DND-41 (cell line): Measurements from ENCODE around the gene TRHDE.

Experiments
- ATAC-seq: fragments of 200-7000 bp; cut with Tn5 transposase; 3 replicates; pipeline ENCODE4 v1.9.1; 2021; ENCODE audit warnings: low read depth; ENCODE audit not compliant: insufficient read depth
- DNase-seq: peaks from one replicate; pipeline ENCODE4 v3.0.0-alpha.2; 2020
- H2AFZ ChIP-seq: 2 replicates; pipeline ENCODE4 v1.6.0; 2012; ENCODE audit warnings: low read depth, low read length
- H3K27ac ChIP-seq: 2 replicates; pipeline ENCODE4 v1.5.1; 2012; ENCODE audit warnings: low read length, inconsistent platforms
- H3K27me3 ChIP-seq: fragments of 200-600 bp; sonication (generic); 2 replicates; pipeline ENCODE4 v1.6.0; 2012; ENCODE audit warnings: low read length, mild to moderate bottlenecking, inconsistent platforms; ENCODE audit not compliant: insufficient read depth, poor library complexity
- H3K36me3 ChIP-seq: 2 replicates; pipeline ENCODE4 v1.5.1; 2012; ENCODE audit warnings: low read length, inconsistent platforms; ENCODE audit not compliant: insufficient read depth
- H3K4me1 ChIP-seq: 2 replicates; pipeline ENCODE4 v1.5.1; 2012; ENCODE audit warnings: mild to moderate bottlenecking, low read length; ENCODE audit not compliant: insufficient read depth
- H3K4me2 ChIP-seq: 2 replicates; pipeline ENCODE4 v1.6.0; 2012; ENCODE audit warnings: mild to moderate bottlenecking, moderate library complexity, low read length, inconsistent platforms; ENCODE audit not compliant: insufficient read depth
- H3K4me3 ChIP-seq, 2 experiments: fragments of 200-600 bp in 1 of 2; shearing (Covaris generic) in 1 of 2; 2 replicates each; pipeline ENCODE4 v1.5.1; 2012 to 2016; ENCODE audit warnings: inconsistent platforms in 2 of 2, low read length in 2 of 2, mild to moderate bottlenecking in 2 of 2, low read depth in 1 of 2, moderate library complexity in 1 of 2
- H3K79me2 ChIP-seq: 2 replicates; pipeline ENCODE4 v1.6.0; 2012; ENCODE audit warnings: low read length, inconsistent platforms; ENCODE audit not compliant: insufficient read depth
- H3K9ac ChIP-seq: 2 replicates; pipeline ENCODE4 v1.6.0; 2012; ENCODE audit warnings: low read depth, mild to moderate bottlenecking, inconsistent platforms, low read length, moderate library complexity
- H3K9me3 ChIP-seq: 2 replicates; pipeline ENCODE4 v1.5.1; 2012; ENCODE audit warnings: low read length, moderate library complexity, mild to moderate bottlenecking, inconsistent platforms; ENCODE audit not compliant: insufficient read depth, severe bottlenecking
- H4K20me1 ChIP-seq: 2 replicates; pipeline ENCODE4 v1.6.0; 2012; ENCODE audit warnings: low read length; ENCODE audit not compliant: insufficient read depth
- EZH2 ChIP-seq: IDR thresholded peaks from 3 replicates; pipeline ENCODE4 v1.6.1; 2012; ENCODE audit warnings: borderline replicate concordance, low read depth, mild to moderate bottlenecking, moderate library complexity, low read length, inconsistent platforms; ENCODE audit not compliant: severe bottlenecking
- TF ChIP-seq, protein P1 (sequence below): IDR thresholded peaks from 2 replicates; pipeline ENCODE4 v1.5.1; 2012; ENCODE audit warnings: borderline replicate concordance, low read length, moderate library complexity, mild to moderate bottlenecking; ENCODE audit not compliant: poor library complexity, severe bottlenecking; ENCODE audit errors: extremely low read depth

TRHDE gene

DNA sequence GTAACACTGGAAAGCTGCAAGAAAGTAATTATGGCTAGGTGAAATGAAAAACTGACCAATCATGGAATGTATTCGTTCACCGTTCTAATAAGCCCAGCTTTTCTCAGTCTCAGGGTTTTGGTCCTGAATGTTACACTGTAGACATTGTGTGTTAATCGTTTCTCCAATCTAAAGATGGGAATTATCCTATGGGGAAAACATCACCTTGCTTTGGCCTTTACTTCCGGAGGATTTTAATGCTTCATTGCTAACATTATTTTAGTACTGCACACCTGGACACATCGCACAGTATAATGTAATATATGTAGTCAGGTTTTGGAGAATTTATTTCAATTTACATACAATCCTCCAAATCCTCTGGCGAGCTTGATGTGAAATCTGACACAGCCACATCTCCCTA, 1.2 kb upstream of the TRHDE start:
- Histone ChIP-seq H3K4me2 (no peak overlapping the region), H3K9ac (no peak overlapping the region), H3K4me3 (no peak overlapping the region)

GRCh38 chr12:72271451-72272090, 599 bp upstream of the TRHDE start:
- no peak for ATAC-seq
- no peaks in the 10 kb centered on the region for H3K36me3 ChIP-seq
- H3K9me3 ChIP-seq = no peaks in the 10 kb centered on the region
- H3K79me2 ChIP-seq = no peaks in the 10 kb centered on the region
- no peak for DNase-seq
- H3K27me3 ChIP-seq = no peaks in the 10 kb centered on the region
- H3K4me1 ChIP-seq = no peaks in the 10 kb centered on the region
- no peak for TF ChIP-seq EZH2
- TF ChIP-seq, protein P1, sequence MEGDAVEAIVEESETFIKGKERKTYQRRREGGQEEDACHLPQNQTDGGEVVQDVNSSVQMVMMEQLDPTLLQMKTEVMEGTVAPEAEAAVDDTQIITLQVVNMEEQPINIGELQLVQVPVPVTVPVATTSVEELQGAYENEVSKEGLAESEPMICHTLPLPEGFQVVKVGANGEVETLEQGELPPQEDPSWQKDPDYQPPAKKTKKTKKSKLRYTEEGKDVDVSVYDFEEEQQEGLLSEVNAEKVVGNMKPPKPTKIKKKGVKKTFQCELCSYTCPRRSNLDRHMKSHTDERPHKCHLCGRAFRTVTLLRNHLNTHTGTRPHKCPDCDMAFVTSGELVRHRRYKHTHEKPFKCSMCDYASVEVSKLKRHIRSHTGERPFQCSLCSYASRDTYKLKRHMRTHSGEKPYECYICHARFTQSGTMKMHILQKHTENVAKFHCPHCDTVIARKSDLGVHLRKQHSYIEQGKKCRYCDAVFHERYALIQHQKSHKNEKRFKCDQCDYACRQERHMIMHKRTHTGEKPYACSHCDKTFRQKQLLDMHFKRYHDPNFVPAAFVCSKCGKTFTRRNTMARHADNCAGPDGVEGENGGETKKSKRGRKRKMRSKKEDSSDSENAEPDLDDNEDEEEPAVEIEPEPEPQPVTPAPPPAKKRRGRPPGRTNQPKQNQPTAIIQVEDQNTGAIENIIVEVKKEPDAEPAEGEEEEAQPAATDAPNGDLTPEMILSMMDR = no peak
- H4K20me1 ChIP-seq = no peaks in the 10 kb centered on the region
- H3K4me2 ChIP-seq = no peak overlapping the region
- no peak overlapping the region for H2AFZ ChIP-seq
- H3K9ac ChIP-seq = no peak overlapping the region
- no peak overlapping the region for H3K4me3 ChIP-seq
- H3K27ac ChIP-seq = no peak overlapping the region

More for the DNA sequence above, 1.2 kb upstream of the TRHDE start:
- Histone ChIP-seq H3K27me3 (no peaks in the 10 kb centered on the region), H3K4me1 (no peaks in the 10 kb centered on the region), H3K79me2 (no peaks in the 10 kb centered on the region), H3K9me3 (no peaks in the 10 kb centered on the region), H2AFZ (no peak overlapping the region), H3K36me3 (no peaks in the 10 kb centered on the region), H4K20me1 (no peaks in the 10 kb centered on the region), H3K27ac (no peak overlapping the region)
- TF ChIP-seq, protein P1 = no peak
- TF ChIP-seq EZH2 = no peak
- DNase-seq = no peak
- no peak for ATAC-seq

- Histone ChIP-seq H3K27me3 (no peaks in the 10 kb centered on the region), H2AFZ (no peak overlapping the region)
These were observed 745 bp downstream of the TRHDE start for GRCh38 chr12:72272731-72273498.

More at GRCh38 chr12:72272731-72273498, 745 bp downstream of the TRHDE start:
- no peaks in the 10 kb centered on the region for H3K79me2 ChIP-seq
- no peak for DNase-seq
- ATAC-seq = no peak
- H3K4me2 ChIP-seq = no peak overlapping the region
- H4K20me1 ChIP-seq = no peaks in the 10 kb centered on the region
- H3K9ac ChIP-seq = no peak overlapping the region
- no peaks in the 10 kb centered on the region for H3K9me3 ChIP-seq
- TF ChIP-seq, protein P1 = no peak
- no peak for TF ChIP-seq EZH2
- H3K27ac ChIP-seq = no peak overlapping the region
- no peaks in the 10 kb centered on the region for H3K36me3 ChIP-seq
- H3K4me3 ChIP-seq = no peak overlapping the region
- no peaks in the 10 kb centered on the region for H3K4me1 ChIP-seq
